Astrocyte of the hippocampus (primary cell): ENCODE data around the gene B3GALNT1.

Experiments used
- DNase-seq: peaks from one replicate; pipeline ENCODE4 v3.0.0; 2011; ENCODE audit warnings: low read depth, low spot score

B3GALNT1 gene, protein sequence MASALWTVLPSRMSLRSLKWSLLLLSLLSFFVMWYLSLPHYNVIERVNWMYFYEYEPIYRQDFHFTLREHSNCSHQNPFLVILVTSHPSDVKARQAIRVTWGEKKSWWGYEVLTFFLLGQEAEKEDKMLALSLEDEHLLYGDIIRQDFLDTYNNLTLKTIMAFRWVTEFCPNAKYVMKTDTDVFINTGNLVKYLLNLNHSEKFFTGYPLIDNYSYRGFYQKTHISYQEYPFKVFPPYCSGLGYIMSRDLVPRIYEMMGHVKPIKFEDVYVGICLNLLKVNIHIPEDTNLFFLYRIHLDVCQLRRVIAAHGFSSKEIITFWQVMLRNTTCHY

GRCh38 chr3:161104561-161105551 is at the start of gene B3GALNT1:
B3GALNT1 (minus strand) TSS chr3:161105349; CDS start chr3:161086754, 18,595 bp downstream.
- DNase-seq = peak; percentile 85

DNA sequence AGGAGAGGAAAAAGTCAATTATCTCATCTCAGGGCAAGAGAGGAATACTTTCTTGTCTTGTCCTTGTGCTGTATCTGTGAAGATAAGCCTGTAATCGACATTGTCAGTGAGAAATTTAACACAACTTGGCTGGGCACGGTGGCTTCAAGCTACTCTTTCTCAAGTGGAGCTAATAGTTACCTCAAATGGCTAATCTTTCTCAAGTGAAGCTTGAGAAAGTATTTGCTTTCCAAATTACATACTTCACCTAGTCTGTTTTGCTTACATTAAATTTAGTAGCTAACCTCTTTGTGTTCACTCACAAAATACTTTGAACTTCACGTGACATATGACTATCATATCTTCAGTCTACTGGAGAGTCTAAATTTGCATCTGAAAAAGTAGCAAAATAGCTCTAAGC is 48.3 kb upstream of the B3GALNT1 start:
- DNase-seq = no peak

- peak; percentile 14 for DNase-seq
These were observed 44.9 kb upstream of the B3GALNT1 start for GRCh38 chr3:161150001-161150525.

DNA sequence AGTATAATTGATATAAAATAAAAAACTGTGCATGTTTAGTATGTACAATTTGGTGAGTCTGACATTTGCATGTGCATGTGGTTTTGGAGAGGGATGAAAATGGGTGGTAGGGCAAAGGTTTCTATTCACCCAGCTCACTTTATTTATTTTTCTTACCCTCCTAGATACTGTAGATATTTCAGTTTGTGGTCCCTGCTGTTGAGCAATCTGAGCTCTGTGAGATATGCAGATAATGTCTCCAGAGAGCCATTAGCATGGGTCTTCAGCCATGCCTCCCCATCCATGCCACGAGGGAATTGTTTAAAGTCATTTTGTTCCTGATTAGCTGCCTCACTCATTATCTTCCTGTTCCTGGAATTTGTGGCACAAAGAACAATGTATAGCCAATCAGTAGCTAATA is 44.4 kb upstream of the B3GALNT1 start:
- DNase-seq = peak; percentile 65

GRCh38 chr3:161148832-161149475 is 43.8 kb upstream of the B3GALNT1 start:
- DNase-seq = peak; percentile 50

DNA sequence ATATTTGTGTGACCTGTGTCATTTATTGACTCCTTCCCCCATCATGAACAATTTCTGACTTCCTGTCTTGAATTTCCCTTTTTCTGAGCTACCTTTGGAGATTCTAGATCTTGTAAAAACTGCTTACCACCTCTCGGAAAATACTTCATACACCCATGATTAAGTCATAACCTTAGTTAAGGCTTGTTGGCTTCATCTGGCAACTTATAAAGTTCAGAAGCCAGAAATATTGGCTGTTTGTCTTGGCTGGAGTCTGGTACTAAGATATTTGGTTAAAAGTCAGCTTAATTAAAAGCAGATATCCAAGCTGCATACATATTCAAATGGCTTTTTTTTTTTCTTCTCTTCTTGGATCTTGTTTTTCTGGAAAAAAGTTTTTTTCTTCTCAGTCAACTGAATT is 37.3 kb upstream of the B3GALNT1 start:
- peak; percentile 40 for DNase-seq

GRCh38 chr3:161139686-161140085 is 34.5 kb upstream of the B3GALNT1 start:
- no peak for DNase-seq

GRCh38 chr3:161137260-161137659 is 32.1 kb upstream of the B3GALNT1 start:
- no peak for DNase-seq

DNA sequence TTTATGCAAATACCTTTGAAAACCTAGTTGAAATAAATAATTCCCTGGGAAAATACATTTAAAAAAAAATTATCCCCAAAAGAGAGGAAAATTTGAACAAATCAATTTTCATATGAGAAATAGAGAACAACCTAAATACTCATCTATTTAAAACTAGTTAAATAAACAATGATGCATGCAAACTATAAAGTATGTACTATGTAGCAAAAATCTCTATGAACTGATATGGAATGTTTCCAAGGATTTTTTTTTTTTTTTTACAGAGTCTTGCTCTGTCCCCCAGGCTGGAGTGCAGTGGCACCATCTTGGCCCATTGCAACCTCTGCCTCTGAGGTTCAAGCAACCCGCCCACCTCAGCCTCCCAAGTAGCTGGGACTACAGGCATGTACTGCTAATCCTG is 27.2 kb upstream of the B3GALNT1 start:
- DNase-seq = no peak

DNA sequence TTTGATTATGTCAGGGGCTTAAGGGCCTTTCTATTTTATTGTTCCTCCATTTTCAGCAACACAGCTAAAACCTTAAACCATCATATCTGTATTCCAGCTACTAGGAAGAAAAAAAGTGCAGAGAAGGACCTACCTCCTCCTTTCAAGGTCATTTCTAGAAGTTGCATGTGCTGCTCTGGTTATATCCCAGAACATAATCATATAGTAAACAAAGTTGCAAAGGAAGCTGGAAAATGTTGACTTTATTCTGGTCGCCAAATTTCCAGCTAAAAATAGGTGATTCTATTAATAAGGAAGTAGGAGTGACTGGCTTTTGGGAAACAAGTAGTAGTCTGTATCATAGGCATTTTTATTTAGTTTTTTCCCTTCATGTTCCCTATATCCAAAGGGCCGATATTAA is 21.3 kb upstream of the B3GALNT1 start:
- DNase-seq = no peak

GRCh38 chr3:161117646-161118045 is 12.5 kb upstream of the B3GALNT1 start:
- DNase-seq = no peak

DNA sequence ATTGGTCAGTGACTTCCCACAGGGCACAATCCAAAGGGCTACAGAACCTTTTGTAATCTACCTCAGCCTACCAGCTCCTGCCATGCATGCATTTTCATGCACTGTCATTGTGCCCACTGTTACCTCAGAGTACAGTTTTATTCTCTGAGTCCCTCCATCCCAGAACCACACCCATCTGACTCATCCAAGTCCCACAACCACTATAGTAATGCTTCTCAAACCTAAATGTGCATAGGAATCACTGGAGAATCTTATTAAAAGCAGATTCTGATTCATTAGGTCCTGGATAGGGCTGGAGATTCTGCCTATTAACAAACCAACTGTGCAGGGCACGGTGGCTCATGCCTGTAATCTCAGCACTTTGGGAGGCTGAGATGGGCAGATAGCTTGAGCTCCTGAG is 3.7 kb upstream of the B3GALNT1 start:
- peak; percentile 14 for DNase-seq

DNA sequence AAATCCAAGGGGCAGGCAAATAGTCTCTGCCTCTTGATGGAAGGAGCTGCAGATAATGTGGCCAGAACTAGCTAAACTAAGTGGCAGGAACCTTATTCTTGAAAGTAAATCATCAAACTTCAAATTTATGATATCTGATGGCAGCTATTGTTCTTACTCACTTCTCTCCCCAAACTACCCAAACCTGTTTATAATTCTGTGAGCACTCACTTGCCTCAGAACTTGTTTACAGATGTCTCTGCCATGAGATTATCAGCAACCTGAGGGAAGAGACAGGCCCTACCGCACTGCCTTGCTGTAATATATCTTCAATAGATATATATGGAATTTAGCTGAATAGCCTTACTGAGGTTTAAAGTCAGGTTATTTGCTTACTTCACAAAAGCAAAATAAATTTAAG is 2.2 kb upstream of the B3GALNT1 start:
- DNase-seq = no peak

GRCh38 chr3:161103776-161104385 is 1.3 kb downstream of the B3GALNT1 start:
- DNase-seq = no peak

DNA sequence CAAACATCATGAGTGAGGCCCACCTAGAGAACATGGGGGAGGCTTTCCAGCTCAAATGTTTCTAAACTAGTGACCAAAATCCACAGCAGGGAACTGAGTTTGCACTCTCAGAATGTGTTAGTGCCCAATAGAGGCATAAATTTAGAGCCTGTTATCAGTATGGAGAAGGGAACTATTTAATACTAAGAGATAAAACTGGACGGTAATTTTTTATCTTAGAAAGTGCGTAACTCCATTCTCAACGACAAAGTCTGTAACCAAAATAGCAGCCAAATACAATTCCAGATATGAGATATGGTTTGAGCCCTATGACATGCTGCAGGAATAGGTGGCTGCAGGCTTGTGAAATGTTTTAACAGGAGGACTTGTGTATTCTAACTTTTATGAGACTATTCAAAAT is 3.5 kb downstream of the B3GALNT1 start:
- DNase-seq = no peak

DNA sequence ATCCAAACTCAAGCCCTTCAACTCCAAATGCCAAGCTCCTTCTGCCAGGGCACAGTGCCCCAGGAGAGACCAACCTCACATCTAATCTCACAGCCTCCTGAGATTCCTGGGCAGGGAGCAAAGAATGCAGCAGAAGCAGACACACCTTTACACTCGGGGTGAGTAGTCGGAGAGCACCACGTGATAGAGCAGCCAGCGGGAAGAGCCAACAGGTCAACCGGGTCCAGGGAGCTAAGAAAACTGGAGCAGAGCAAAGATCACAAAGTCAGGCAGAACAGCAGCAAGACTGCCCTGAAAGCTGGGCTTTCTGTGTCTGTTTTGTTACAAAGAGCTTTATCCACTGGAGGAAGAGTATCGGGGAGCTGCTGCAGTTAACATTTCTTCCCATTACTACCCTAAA is 4.2 kb downstream of the B3GALNT1 start:
- DNase-seq = no peak

GRCh38 chr3:161096771-161097367 is 8.3 kb downstream of the B3GALNT1 start:
- DNase-seq = peak; percentile 32

DNA sequence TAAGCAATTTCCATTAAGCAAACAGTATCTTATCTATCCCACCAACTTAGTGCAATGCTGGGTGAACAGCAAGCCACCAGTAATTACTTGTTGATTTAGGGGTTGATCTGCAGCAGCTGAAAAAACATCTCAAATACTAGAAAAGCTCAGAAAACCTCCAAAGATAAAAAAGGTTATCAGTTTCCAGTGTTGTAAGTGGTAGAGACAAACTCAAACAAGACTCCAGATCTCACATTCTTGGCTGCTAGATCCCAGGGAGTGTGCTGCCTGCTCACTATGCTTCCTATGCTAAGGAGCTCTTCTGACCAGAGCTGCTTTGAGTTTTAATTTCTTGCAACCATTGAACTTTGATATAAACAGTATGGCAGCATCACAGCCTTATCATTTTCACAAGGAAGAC is 11.3 kb downstream of the B3GALNT1 start:
- peak; percentile 12 for DNase-seq

DNA sequence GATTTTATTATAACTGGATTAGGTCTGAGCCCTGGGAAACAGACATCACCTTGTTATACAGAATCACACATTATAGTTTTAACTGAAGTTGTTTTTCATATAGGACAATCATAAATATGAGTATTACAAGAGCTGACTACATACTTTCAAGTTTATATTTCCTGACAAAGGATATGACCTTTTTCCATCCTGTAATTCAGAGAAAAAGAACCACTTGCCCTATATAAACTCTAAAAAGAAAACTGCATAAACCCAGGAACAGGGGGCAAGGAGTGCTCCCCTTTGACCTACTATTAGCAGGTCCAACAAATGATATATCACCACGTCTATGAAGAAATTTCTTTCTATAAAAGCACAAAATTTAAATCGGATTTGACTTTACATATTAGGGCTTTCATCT is 20.9 kb downstream of the B3GALNT1 start:
- DNase-seq = no peak

DNA sequence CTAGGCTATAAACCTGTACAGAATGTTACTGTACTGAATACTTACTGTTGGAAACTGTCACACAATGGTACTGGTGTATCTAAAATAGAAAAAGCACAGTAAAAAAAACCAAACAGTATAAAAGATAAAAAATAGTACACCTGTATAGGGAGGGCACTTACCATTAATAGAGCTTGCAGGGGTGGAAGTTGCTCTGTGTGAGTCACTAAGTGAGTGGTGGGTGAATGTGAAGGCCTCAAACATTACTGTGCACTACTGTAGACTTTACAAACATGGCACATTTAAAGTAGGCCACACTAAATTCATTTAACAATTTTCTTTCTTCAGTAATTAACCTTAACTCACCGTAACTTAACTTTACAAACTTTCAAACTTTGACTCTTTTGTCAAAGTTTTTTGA is 22.0 kb downstream of the B3GALNT1 start:
- DNase-seq = no peak

- no peak for DNase-seq
These were observed 23.1 kb downstream of the B3GALNT1 start for GRCh38 chr3:161082063-161082462.
